Endodermal cell (in vitro differentiated cells): Measurements from ENCODE around the gene ARID5B. TPM values are rescaled to one million over a fixed set of nuclear protein-coding genes. Genes with fewer than 3 reads are reported as not detected.

Source experiments
- DNase-seq: peaks from one replicate; pipeline ENCODE4 v3.0.0-alpha.2; 2017
- H3K27ac ChIP-seq: 2 replicates; pipeline ENCODE4 v1.5.1; 2013; ENCODE audit warnings: mild to moderate bottlenecking, low read depth, low read length, moderate library complexity
- H3K27me3 ChIP-seq: 2 replicates; pipeline ENCODE4 v1.6.1; 2013; ENCODE audit warnings: mild to moderate bottlenecking, low read length, moderate library complexity; ENCODE audit not compliant: insufficient read depth, control insufficient read depth, poor library complexity, severe bottlenecking
- H3K36me3 ChIP-seq: 2 replicates; pipeline ENCODE4 v1.7.0; 2013; ENCODE audit warnings: mild to moderate bottlenecking, low read length, moderate library complexity; ENCODE audit not compliant: control insufficient read depth, insufficient read depth
- H3K4me1 ChIP-seq: one replicate; pipeline ENCODE4 v1.7.0; 2013; ENCODE audit warnings: low read length; ENCODE audit not compliant: control insufficient read depth, insufficient read depth
- H3K4me3 ChIP-seq: 2 replicates; pipeline ENCODE4 v1.5.1; 2013; ENCODE audit warnings: mild to moderate bottlenecking, low read length, moderate library complexity
- H3K9ac ChIP-seq: 2 replicates; pipeline ENCODE4 v1.6.1; 2013; ENCODE audit warnings: mild to moderate bottlenecking, low read length, moderate library complexity; ENCODE audit not compliant: poor library complexity, severe bottlenecking; ENCODE audit errors: extremely low read depth
- H3K9me3 ChIP-seq: 2 replicates; pipeline ENCODE4 v1.6.1; 2013; ENCODE audit warnings: mild to moderate bottlenecking, low read length, moderate library complexity; ENCODE audit not compliant: control insufficient read depth
- H3K27ac Mint-ChIP-seq: 2 replicates; pipeline ENCODE4 v1.8.0; 2020; ENCODE audit warnings: mixed read lengths
- H3K27me3 Mint-ChIP-seq: 2 replicates; pipeline ENCODE4 v1.8.0; 2021; ENCODE audit warnings: mild to moderate bottlenecking, mixed read lengths; ENCODE audit not compliant: insufficient read depth
- H3K36me3 Mint-ChIP-seq: 2 replicates; pipeline ENCODE4 v1.8.0; 2020; ENCODE audit warnings: low read depth, mixed read lengths
- H3K4me1 Mint-ChIP-seq: 2 replicates; pipeline ENCODE4 v1.8.0; 2020; ENCODE audit warnings: mixed read lengths
- H3K4me3 Mint-ChIP-seq: 2 replicates; pipeline ENCODE4 v1.8.0; 2020; ENCODE audit warnings: mild to moderate bottlenecking, moderate library complexity, mixed read lengths
- H3K9me3 Mint-ChIP-seq: 2 replicates; pipeline ENCODE4 v1.8.0; 2020; ENCODE audit warnings: mild to moderate bottlenecking, mixed read lengths
- WGBS, 2 experiments: methylation state at CpG; one replicate each; pipeline versions ENCODE4 v1.1.5 to v1.1.7; 2013; ENCODE audit warnings: missing lambda C conversion rate in 2 of 2, mixed read lengths in 1 of 2; ENCODE audit not compliant: insufficient coverage in 1 of 2, insufficient read length in 1 of 2; 5-methylcytosine and 5-hydroxymethylcytosine counted together
- total RNA-seq, 2 donors: library from RNA; stranded (reverse); fragmentation: NEBNext Ultra II Directional in 1 of 2; extraction: Animal tissue kit (Norgen Biotek cat#: 25700) in 1 of 2; gene quantifications; 2 replicates in 1 of 2; 3 replicates in 1 of 2; pipeline ENCODE4 v1.2.1, GENCODE V29; 2021
- TF ChIP-seq, protein P1 (sequence below): fragments of 200-600 bp; sonication (generic); conservative IDR thresholded peaks from 2 replicates; pipeline ENCODE4 v1.5.0; 2021; ENCODE audit warnings: antibody characterized with exemption, mild to moderate bottlenecking

Gene ARID5B
- total RNA-seq, 2 donors from 2014 or later, result 1.2 to 1.8 TPM

DNA sequence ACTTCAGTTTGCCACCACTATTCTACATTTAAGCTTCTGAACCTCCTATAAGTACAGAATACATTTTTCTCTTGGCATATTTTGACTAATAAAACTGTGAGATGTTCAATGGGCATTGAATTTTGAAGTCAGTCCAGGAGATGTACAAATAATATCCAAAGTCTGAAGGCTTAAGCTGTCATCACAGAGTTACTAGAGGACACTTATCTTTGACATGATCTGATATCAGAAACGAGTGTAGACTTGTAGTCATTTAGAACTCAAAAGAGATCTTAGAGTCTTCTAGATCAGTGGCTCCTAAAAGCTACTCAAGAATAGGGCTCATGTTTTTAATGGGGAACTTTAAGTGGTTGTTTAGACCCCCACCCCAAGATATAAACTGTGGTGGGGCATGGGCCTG is 160.5 kb downstream of the ARID5B start:
- no peaks in the 10 kb centered on the region for H3K4me1 Mint-ChIP-seq
- no peak overlapping the region for H3K4me3 Mint-ChIP-seq
- DNase-seq, result no peak
- TF ChIP-seq, protein P1, sequence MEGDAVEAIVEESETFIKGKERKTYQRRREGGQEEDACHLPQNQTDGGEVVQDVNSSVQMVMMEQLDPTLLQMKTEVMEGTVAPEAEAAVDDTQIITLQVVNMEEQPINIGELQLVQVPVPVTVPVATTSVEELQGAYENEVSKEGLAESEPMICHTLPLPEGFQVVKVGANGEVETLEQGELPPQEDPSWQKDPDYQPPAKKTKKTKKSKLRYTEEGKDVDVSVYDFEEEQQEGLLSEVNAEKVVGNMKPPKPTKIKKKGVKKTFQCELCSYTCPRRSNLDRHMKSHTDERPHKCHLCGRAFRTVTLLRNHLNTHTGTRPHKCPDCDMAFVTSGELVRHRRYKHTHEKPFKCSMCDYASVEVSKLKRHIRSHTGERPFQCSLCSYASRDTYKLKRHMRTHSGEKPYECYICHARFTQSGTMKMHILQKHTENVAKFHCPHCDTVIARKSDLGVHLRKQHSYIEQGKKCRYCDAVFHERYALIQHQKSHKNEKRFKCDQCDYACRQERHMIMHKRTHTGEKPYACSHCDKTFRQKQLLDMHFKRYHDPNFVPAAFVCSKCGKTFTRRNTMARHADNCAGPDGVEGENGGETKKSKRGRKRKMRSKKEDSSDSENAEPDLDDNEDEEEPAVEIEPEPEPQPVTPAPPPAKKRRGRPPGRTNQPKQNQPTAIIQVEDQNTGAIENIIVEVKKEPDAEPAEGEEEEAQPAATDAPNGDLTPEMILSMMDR, result no peak
- H3K27me3 Mint-ChIP-seq, result no peaks in the 10 kb centered on the region
- no peak overlapping the region for H3K4me3 ChIP-seq
- H3K27me3 ChIP-seq, result no peaks in the 10 kb centered on the region
- no peaks in the 10 kb centered on the region for H3K9me3 ChIP-seq
- no peak overlapping the region for H3K27ac ChIP-seq
- no peaks in the 10 kb centered on the region for H3K36me3 ChIP-seq
- H3K9me3 Mint-ChIP-seq, result no peaks in the 10 kb centered on the region
- H3K36me3 Mint-ChIP-seq, result no peaks in the 10 kb centered on the region
- H3K27ac Mint-ChIP-seq, result no peak overlapping the region
- no peaks in the 10 kb centered on the region for H3K4me1 ChIP-seq
- WGBS, 2 experiments, result 79 to 100% methylated on average over 1 of the region's 1 CpG
- H3K9ac ChIP-seq, result no peak overlapping the region

DNA sequence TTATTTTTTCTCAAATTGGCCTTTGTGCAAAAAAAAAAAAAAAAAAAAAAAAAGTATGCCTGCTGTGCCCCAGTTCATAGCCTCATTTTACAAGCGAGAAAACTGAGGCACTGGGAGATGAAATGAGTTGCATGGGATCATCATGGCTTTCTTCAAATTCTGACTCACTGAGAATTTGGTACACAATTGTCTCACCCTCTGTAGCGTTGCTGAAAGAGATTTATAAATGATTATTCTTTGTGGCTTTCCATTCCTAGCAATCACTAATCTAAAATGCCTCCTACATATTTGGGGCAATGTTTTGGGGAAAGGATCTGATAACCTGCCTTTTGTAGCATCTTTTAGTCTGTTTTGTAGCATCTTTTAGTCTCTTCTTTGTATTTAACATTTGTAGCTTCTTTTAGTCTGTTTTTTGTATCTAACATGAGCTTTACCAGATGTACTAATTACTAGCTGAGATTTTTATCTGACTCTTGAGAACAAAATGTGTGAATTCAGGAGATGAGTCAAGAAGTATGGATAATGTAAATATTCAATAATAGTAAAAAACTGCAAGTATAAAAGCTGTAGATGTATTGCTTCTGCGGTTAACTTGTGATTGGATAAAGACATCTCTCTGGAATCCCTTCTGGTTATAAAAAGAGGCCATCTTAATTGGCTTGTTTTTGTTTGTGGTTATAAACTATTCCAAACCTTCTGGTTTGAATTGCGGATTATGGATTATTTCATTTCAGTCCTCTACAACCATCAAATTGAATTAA is 161.4 kb downstream of the ARID5B start:
- Histone ChIP-seq H3K36me3 (no peaks in the 10 kb centered on the region), H3K9ac (no peak overlapping the region), H3K27me3 (no peaks in the 10 kb centered on the region), H3K27ac (no peak overlapping the region), H3K4me3 (no peak overlapping the region), H3K9me3 (no peaks in the 10 kb centered on the region), H3K4me1 (no peaks in the 10 kb centered on the region)
- Mint-ChIP-seq H3K27ac (no peak overlapping the region), H3K4me3 (no peak overlapping the region), H3K9me3 (no peaks in the 10 kb centered on the region), H3K4me1 (no peaks in the 10 kb centered on the region), H3K36me3 (no peaks in the 10 kb centered on the region), H3K27me3 (no peaks in the 10 kb centered on the region)
- WGBS, 2 experiments, result 99% methylated on average over 3 of the region's 4 CpGs; no CpG with 5 or more reads in 1 of the 2 experiments
- TF ChIP-seq, protein P1, result no peak
- no peak for DNase-seq

DNA sequence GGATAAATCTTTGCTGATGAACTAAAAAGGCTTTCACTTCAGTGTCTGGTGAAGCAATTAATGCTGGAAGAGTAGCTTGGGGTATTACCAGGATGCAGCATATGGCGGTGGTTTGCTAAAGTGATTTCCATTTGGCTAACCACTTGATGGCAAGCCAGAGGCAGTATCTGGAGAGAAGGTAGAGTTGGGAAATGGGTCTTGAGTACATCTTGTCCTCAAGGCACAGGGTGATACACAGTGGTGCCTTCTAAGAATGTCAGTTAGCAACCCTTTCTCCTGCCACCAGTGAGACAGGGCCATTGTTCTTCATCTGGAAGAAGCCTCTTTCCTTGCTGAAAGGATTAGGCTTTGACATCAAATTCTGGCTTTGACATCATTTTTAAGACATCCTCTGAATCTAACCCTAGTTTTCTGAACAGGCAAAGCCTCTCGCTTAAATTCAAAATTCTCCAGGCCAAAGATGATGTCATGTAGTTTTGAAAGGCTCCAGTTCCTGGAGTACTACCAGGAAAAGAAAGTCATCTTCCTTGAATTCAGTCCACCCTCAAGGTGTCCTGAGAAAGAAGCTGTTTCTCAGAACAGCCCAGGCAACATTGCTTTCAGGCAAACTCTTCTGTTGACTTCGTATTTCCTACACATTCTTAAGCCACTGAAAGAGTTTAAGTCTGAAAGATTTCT is 162.4 kb downstream of the ARID5B start:
- no peaks in the 10 kb centered on the region for H3K36me3 ChIP-seq
- no peak overlapping the region for H3K27ac Mint-ChIP-seq
- H3K27me3 ChIP-seq, result no peaks in the 10 kb centered on the region
- H3K9me3 Mint-ChIP-seq, result no peaks in the 10 kb centered on the region
- no peak overlapping the region for H3K9ac ChIP-seq
- no peak for DNase-seq
- 94 to 100% methylated on average over 1 to 3 of the region's 3 CpGs for WGBS, 2 experiments
- no peaks in the 10 kb centered on the region for H3K4me1 Mint-ChIP-seq
- H3K36me3 Mint-ChIP-seq, result no peaks in the 10 kb centered on the region
- H3K9me3 ChIP-seq, result no peaks in the 10 kb centered on the region
- no peaks in the 10 kb centered on the region for H3K4me1 ChIP-seq
- no peaks in the 10 kb centered on the region for H3K27me3 Mint-ChIP-seq
- TF ChIP-seq, protein P1, result no peak
- no peak overlapping the region for H3K4me3 ChIP-seq
- no peak overlapping the region for H3K27ac ChIP-seq
- H3K4me3 Mint-ChIP-seq, result no peak overlapping the region
